ENCODE measurements around the gene DAAM1.

DAAM1 gene

GRCh38 chr14:59228421-59228820 is 40.0 kb downstream of the DAAM1 start:
- no peak for DNase-seq

- DNase-seq = peak in 1 of 2 experiments; percentile 6
These were observed 41.4 kb downstream of the DAAM1 start for GRCh38 chr14:59229653-59230406.

- DNase-seq = no peak
These were observed 47.7 kb downstream of the DAAM1 start for GRCh38 chr14:59236195-59236594.

GRCh38 chr14:59238216-59238615 is 49.7 kb downstream of the DAAM1 start:
- DNase-seq = no peak

GRCh38 chr14:59239022-59239421 is 50.6 kb downstream of the DAAM1 start:
- peak; percentile 21 to 77 for DNase-seq

GRCh38 chr14:59240356-59240755 is 51.9 kb downstream of the DAAM1 start:
- no peak for DNase-seq

- no peak for DNase-seq
These were observed 52.7 kb downstream of the DAAM1 start for GRCh38 chr14:59241121-59241520.

- no peak for DNase-seq
These were observed 54.7 kb downstream of the DAAM1 start for GRCh38 chr14:59243174-59243573.

GRCh38 chr14:59244581-59244980 is 56.1 kb downstream of the DAAM1 start:
- DNase-seq = no peak

GRCh38 chr14:59245809-59246295 is 57.4 kb downstream of the DAAM1 start:
- DNase-seq = no peak

- DNase-seq = no peak
These were observed 58.1 kb downstream of the DAAM1 start for GRCh38 chr14:59246566-59246965.

GRCh38 chr14:59247801-59248584 is 59.5 kb downstream of the DAAM1 start:
- no peak for DNase-seq

- DNase-seq = no peak
These were observed 60.6 kb downstream of the DAAM1 start for GRCh38 chr14:59249029-59249428.

GRCh38 chr14:59251811-59252771 is 63.6 kb downstream of the DAAM1 start:
- peak; percentile 17 to 56 for DNase-seq

GRCh38 chr14:59252772-59253500 is 64.5 kb downstream of the DAAM1 start:
- no peak for DNase-seq

- no peak for DNase-seq
These were observed 65.1 kb downstream of the DAAM1 start for GRCh38 chr14:59253527-59253926.

- DNase-seq = no peak
These were observed 65.9 kb downstream of the DAAM1 start for GRCh38 chr14:59254146-59254910.

- no peak for DNase-seq
These were observed 66.6 kb downstream of the DAAM1 start for GRCh38 chr14:59254911-59255545.

- DNase-seq = no peak
These were observed 67.9 kb downstream of the DAAM1 start for GRCh38 chr14:59256331-59256730.

- no peak for DNase-seq
These were observed 72.9 kb downstream of the DAAM1 start for GRCh38 chr14:59261334-59261733.
